WI38 (cell line): Measurements from ENCODE around the gene MARS1.

Experiments
- H3K4me3 ChIP-seq: 2 replicates; pipeline ENCODE4 v1.5.1; 2011; ENCODE audit warnings: low read depth, mild to moderate bottlenecking, control low read depth, low read length
- CTCF ChIP-seq: IDR thresholded peaks from 2 replicates; pipeline ENCODE4 v1.5.1; 2012; ENCODE audit warnings: low read depth, mild to moderate bottlenecking, control low read depth, low read length

The MARS1 gene

GRCh38 chr12:57523706-57524614 is 36.1 kb downstream of the MARS1 start:
- TF ChIP-seq CTCF = no peak
- peak overlapping the region; percentile 85 for H3K4me3 ChIP-seq

- no peak overlapping the region for H3K4me3 ChIP-seq
- TF ChIP-seq CTCF = no peak
Observed at GRCh38 chr12:57524814-57525614, 37.1 kb downstream of the MARS1 start.

- TF ChIP-seq CTCF = no peak
- H3K4me3 ChIP-seq = no peak overlapping the region
Observed at GRCh38 chr12:57525615-57526383, 37.9 kb downstream of the MARS1 start.

GRCh38 chr12:57526477-57527126 is 38.7 kb downstream of the MARS1 start:
- no peak overlapping the region for H3K4me3 ChIP-seq
- TF ChIP-seq CTCF = no peak

GRCh38 chr12:57527184-57527583 is 39.3 kb downstream of the MARS1 start:
- no peak for TF ChIP-seq CTCF

GRCh38 chr12:57528176-57528575 is 40.3 kb downstream of the MARS1 start:
- TF ChIP-seq CTCF = no peak
- no peak overlapping the region for H3K4me3 ChIP-seq

More at GRCh38 chr12:57527184-57527583, 39.3 kb downstream of the MARS1 start:
- no peak overlapping the region for H3K4me3 ChIP-seq
